GM21723 (cell line): ENCODE measurements around the gene TRIO.

Experiments used
- ATAC-seq: cut with Tn5 transposase; IDR thresholded peaks from one replicate; pipeline ENCODE4 v1.9.1; 2021; ENCODE audit warnings: mild to moderate bottlenecking, moderate library complexity; ENCODE audit not compliant: unreplicated experiment

Gene TRIO

GRCh38 chr5:14465776-14466175 lies 322.6 kb downstream of the TRIO start:
- ATAC-seq = no peak

DNA sequence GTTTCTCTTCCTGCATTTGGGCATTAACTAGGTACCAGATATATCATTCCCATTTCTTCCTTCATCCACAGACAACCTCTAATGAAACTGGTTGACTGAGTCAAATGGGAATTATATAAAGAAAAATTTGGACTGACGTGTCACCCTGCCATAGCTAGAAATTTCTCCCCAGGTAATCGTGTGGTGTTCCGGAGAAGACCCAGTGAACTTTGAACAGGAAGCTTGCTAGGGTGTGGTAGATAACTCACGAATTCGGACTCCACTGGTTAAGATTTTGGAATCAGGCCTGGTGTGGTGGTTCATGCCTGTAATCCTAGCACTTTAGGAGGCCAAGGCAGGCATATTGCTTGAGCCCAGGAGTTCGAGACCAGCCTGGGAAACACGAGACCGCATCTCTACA lies 324.1 kb downstream of the TRIO start:
- no peak for ATAC-seq

DNA sequence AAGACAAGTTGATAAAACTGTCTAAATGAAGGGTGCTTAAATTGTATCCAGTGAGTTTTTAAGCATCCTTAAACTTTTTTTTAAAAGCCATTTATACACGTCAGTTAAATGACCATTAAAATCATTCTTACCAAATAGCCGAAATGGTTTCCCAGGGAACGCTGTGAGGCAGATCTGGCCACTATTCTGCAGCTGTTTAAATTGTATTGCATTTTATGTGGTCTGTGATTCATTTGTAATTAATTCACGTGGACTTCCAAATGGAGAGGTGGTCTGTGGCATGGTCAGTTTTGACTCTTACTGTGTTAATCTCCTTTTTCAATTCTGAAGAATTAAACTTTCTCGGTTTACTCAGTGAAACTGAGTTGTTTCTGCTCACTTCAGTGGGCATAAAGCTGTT lies 324.7 kb downstream of the TRIO start:
- no peak for ATAC-seq

DNA sequence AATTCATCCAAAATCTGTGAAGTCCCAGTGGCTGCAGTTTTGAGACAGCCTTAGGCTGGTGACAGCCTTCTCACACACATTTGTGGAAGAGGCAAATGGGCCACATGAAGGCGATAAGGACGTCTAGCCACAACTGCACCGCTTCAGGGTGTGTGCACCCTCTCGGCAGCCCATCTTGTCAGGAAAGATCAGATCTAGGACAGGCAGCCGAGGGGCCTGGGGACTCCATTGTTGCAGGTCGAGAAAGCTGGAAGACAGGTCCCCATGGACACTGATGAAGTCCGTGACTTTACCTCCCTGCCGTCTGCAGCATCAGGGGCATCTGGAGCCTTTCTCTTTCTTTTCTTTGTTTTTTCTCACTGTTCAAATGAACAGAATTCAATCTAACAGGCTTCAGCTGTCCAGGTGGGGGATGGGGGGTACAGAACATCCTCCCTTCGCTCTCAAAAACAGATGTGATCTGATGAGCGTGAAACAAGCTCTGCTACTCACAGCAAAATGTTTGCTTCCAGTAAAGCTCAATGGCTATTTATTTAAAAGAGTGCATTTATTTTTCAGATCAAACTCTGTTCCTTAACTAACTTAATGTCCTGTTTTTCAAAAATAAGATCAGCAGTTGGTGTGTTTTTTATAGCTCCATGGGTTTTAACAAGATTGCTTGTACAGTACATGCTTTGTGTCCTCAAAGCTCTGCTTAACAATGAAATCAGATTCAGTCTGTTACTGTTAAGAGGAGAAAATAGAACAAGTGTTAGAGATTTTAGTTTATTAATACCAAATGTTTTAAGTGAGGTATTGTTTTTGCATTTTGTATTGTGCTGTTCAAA lies 326.6 kb downstream of the TRIO start:
- ATAC-seq = no peak

DNA sequence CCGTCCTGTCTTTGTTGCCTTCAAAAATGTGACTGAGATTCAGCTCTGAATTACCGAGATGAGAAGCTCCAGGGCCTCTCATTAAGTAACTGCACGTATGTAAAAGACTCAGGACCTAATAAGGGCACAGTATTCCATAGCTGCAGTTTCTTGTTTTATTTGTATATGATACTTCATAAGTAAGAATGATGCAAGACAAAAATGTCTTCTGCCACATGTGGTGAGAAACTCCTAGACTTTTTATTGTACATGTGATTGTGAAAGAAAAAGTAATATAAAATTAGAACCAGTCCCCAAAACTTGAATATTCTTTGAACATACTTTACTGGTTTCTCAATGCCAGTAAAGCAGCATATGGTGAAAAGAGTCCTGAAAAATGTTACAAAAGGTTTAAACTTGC lies 328.4 kb downstream of the TRIO start:
- ATAC-seq = no peak

DNA sequence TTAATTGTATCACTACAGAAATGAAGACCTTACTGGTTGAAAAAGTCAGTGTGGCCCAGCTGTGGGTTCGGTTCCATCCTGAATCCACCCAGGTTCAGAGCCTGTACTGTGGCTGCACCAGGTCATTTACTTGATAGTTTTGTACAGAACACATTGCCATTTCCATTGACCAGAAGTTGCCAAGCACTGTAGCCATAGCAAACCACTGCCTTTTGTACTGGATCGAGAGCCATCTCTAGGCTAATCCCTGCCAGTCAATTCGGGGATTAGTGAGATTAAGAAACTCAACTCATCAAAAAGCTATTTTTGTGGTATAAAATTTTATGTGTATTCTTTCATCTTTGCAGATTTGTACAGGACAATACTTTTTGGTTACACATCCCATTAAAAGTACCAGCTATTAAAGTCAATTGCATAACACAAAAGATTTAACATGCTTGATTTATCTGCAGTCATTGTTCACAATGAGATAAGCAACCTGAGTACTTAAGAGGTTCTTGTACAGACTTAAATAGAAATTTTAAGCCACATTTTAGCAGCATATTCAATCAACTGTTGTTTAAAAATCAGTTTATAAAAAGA lies 329.9 kb downstream of the TRIO start:
- ATAC-seq = no peak

DNA sequence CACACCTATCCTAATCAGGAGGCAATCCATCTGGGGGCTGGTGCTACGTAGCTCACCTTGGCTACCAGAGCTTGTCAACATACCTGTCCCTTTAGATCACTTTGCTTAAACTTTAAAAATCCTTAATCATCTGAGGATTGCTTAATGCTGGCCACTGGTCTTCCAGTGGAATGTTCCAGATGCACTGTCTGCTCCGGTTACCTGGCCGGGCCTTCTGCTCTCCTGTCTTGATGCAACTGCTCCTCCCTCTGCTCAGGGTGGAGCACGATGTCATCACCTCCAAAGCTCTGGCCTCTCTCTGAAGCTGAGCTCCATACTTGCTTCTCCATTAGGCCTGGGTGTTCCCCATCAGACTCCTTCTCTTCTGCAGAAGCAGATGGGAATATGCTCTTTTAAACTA lies 331.9 kb downstream of the TRIO start:
- no peak for ATAC-seq

GRCh38 chr5:14476786-14477435 lies 333.8 kb downstream of the TRIO start:
- no peak for ATAC-seq

DNA sequence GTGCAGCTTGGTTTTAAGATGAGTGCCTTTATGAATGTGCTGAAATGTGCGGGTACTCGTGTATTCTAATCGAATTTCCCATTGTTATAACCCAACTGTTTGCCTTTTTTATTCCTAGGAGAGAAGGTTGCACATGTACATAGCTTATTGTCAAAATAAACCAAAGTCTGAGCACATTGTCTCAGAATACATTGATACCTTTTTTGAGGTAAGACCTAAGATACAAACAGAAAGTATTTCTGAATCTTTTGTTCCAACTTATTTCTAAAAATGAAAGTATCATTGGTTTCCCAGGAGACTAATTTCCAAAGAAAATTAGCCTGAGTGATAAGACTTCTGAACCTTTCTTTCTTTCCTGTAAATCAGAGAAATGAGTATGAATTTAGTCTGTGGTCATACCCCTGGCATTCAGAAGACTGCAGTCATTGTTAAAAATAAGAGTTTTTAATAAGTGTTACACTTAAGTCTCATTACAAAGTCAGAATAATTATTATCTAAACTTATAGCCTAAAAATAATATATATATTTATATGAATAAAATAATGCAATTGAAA lies 336.1 kb downstream of the TRIO start:
- ATAC-seq = no peak

DNA sequence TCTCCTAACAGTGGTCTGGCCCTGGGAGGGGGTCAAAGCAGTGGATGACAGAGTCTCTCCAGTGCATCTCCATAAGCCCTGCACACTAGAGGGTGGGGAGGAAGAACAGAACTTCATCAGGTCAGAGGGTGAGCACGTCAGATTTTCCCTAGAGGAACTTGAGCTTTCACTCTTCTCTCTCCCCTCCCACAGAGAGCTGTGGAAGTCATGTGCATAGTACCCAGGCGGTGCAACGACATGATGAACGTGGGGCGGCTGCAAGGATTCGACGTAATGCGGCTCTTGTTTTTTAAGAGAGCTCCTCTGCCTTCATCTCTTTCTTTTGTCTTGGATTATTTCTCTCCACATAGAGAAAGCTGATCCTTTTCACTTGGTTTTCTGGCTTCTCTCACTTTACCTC lies 338.2 kb downstream of the TRIO start:
- no peak for ATAC-seq

DNA sequence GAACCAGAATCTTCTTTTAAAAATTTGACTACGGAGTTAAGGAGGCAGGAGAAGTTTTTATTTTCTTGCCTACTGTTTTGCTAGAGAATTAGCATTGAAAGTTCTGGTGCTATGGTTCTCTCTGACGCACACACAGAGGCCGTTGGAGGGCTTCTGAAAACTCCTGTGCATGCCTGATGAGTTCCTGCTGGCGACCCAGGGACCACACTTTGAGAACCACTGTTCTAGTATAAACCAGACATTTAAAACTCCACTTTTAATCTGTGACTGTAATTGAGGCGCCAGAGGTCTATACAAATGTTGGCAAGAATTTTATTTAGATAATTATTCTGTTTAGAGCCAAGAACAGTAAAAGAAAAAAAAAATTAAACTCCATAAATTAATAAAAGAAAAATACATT lies 338.9 kb downstream of the TRIO start:
- no peak for ATAC-seq

DNA sequence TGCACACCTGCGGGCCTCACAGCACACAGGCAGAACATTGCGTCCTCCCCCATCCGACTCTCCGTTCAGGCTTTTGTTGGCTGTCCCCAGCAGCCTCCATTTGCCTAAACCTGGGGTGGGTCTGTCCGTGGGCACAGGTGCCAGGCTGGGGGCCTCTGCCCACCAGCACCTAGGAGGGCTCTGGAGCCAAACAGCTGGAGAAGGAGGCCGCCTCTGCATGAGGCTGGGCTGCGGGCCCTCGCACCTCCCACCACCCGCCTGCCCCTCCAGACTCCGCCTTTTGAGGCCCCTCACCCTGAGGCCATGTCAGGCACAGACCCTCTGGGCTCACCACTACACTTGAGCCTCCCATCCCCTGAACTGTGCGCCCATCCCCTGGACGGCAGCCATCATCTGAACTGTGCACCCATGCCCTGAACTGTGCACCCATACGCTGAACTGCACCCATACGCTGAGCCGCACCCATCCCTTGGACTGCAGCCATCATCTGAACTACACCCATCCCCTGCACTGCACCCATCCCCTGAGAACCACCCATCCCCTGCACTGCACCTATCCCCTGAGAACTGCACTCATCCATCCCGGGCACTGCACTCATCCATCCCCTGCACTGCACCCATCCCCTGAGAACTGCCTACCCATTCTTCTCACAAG lies 340.5 kb downstream of the TRIO start:
- no peak for ATAC-seq

DNA sequence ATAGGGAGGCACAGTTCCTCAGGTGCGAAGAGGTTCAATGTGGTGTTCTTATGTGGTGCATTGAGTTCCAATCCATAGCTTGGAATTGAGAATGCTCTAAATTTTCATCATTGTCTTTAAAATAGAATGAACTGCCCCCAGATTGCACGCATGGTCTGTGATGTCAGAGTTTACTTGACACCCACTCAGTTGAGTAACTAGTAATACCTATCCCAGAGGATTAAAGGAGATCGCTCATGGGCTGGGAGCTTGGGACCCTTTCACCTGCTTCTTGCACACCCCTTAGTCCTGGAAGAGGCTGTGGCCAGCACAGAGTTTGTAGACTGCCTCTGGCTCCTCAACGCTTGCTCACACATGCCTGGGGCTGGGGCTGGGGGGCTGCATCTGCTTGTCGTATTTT lies 343.3 kb downstream of the TRIO start:
- ATAC-seq = no peak

GRCh38 chr5:14486996-14487896 lies 344.1 kb downstream of the TRIO start:
- ATAC-seq = no peak

- no peak for ATAC-seq
These were observed 344.9 kb downstream of the TRIO start for GRCh38 chr5:14487897-14488570.

- ATAC-seq = no peak
These were observed 345.6 kb downstream of the TRIO start for GRCh38 chr5:14488709-14489108.

- ATAC-seq = no peak
These were observed 346.5 kb downstream of the TRIO start for GRCh38 chr5:14489643-14490042.

GRCh38 chr5:14490309-14490711 lies 347.2 kb downstream of the TRIO start:
- no peak for ATAC-seq

- no peak for ATAC-seq
These were observed 348.1 kb downstream of the TRIO start for GRCh38 chr5:14491015-14491915.
